OCI-LY3 (cell line): ENCODE results near the gene VCP.

ENCODE experiments used
- EZH2phosphoT487 ChIP-seq: fragments of 200-600 bp; shearing (Covaris generic); IDR thresholded peaks from 2 replicates; pipeline ENCODE4 v1.6.1; 2018; ENCODE audit warnings: antibody characterized with exemption, mixed run types, low read depth
- TF ChIP-seq, protein P1 (sequence below): fragments of 200-600, 300-600 bp; sonication (generic); IDR thresholded peaks from 2 replicates; pipeline ENCODE4 v1.5.1; 2014; ENCODE audit warnings: antibody characterized with exemption, low read length, low read depth

DNA sequence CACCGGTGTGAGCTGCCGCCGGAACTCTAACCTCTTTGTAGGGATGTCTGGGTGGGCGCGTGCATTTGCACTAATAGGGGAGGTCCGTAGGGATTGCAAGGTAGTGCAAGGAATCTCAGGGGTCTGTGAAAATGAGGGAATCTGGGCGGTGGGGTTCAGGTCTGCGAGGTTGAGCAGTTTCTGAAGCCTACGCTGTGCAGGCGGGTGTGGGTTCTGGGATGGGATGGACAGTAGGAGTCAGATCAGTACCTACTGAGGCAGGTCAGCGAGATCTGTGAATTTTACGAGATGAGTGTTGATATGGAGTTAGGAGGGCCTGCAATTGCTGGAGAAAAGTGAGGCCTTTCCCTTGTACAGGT lies 44.1 kb upstream of the VCP start:
- TF ChIP-seq, protein P1, sequence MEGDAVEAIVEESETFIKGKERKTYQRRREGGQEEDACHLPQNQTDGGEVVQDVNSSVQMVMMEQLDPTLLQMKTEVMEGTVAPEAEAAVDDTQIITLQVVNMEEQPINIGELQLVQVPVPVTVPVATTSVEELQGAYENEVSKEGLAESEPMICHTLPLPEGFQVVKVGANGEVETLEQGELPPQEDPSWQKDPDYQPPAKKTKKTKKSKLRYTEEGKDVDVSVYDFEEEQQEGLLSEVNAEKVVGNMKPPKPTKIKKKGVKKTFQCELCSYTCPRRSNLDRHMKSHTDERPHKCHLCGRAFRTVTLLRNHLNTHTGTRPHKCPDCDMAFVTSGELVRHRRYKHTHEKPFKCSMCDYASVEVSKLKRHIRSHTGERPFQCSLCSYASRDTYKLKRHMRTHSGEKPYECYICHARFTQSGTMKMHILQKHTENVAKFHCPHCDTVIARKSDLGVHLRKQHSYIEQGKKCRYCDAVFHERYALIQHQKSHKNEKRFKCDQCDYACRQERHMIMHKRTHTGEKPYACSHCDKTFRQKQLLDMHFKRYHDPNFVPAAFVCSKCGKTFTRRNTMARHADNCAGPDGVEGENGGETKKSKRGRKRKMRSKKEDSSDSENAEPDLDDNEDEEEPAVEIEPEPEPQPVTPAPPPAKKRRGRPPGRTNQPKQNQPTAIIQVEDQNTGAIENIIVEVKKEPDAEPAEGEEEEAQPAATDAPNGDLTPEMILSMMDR, result no peak
- TF ChIP-seq EZH2phosphoT487, result no peak
